ENCODE measurements around the gene LGALS14. TPM values are rescaled to one million over a fixed set of nuclear protein-coding genes. Genes with fewer than 3 reads are reported as not detected.
A peak's percentile ranks its signal among the peaks of the same experiment; 100 is the strongest.

Gene LGALS14
- total and polyA plus RNA-seq, 10 of the 15 experiments (the other 5 are each of a cell fraction or from before 2014, with no cell fraction given): 5.1 to 34.6 (median 7.3) TPM

DNA sequence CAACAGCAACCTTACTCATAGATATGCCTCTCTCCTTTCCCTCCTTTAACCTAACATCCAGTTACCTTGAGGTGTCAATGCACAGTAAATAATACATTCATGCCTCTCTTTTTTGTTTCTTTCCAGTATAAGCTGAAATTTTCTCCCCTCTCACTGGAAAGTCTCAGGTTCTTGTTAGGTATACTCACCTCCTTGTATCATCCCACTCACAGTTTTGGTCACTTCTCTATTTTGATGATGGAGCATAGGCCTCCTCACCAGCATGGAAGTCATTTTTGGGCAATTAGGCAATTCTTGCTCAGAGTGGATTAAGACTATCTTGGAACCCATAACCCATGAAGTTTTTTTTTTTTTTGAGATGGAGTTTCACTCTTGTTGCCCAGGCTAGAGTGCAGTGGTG lies 5.7 kb upstream of the LGALS14 start:
- Histone ChIP-seq H4K20me1 (ENCODE audit: control insufficient read depth, insufficient read depth) (no peaks in the 10 kb centered on the region), H3K9me3 (replicated peaks; ENCODE audit: control insufficient read depth, insufficient read depth, low read length) (no peaks in the 10 kb centered on the region; the same call in 2 of the 3 replicates), H3K4me2 (ENCODE audit: control insufficient read depth, insufficient read depth) (peak overlapping the region; percentile 43), H3K9ac (ENCODE audit: control insufficient read depth, insufficient read depth, low read length) (no peak overlapping the region), H3K36me3 (ENCODE audit: control insufficient read depth in 2 of 2, insufficient read depth in 2 of 2, low read length in 1 of 2) (0 out of 4 replicates have a peak, but pooled peaks cover 0 to 3% of the 10 kb centered on the region in 2 experiments), H3K27ac (ENCODE audit: control insufficient read depth, insufficient read depth) (peak overlapping the region; percentile 50), H3K27me3 (replicated peaks in 1 of 2; ENCODE audit: control insufficient read depth in 2 of 2, insufficient read depth in 2 of 2, low read length in 1 of 2) (no peaks in the 10 kb centered on the region), H3K4me3 (no peak overlapping the region), H2AFZ (ENCODE audit: control insufficient read depth, low read depth, low read length) (no peak overlapping the region), H3K4me1 (ENCODE audit: control insufficient read depth, insufficient read depth, low read length) (peaks cover 50% of the 10 kb centered on the region), H3K79me2 (ENCODE audit: control insufficient read depth, insufficient read depth, low read length) (no peaks in the 10 kb centered on the region)
- POLR2A ChIA-PET: interaction anchor here (0.6 to 1.0 kb wide), 4 partner anchors 12 to 45 kb away, joined by 3 read pairs; no protein-coding TSS in a partner anchor
- peak; percentile 49; the same call in 2 of the 3 replicates for ATAC-seq
- RAD21 ChIA-PET (ENCODE audit: unreplicated experiment): interaction anchor here (0.9 to 4.9 kb wide), 2 partner anchors 18 to 23 kb away, joined by 4 to 78 read pairs; no protein-coding TSS in a partner anchor
- in situ Hi-C loops (cut with MboI): no loop called here
- intact Hi-C loops (cut with micrococcal nuclease; ENCODE audit: unreplicated experiment): no loop called here
- FAIRE-seq: no peak
- BruUV-seq (replicated peaks): no TSS peak
- SMC1A ChIA-PET (ENCODE audit: uncharacterized antibody, unreplicated experiment): interaction anchor here (0.9 to 8.1 kb wide), 5 partner anchors 9 to 135 kb away, joined by 3 to 113 read pairs (median 9); partner anchors contain the start of gene DYRK1B
- no peak for DNase-seq (ENCODE audit: low read depth, low spot score)
- CTCF ChIA-PET: interaction anchor here (1.7 to 9.3 kb wide), 2 partner anchors 23 to 145 kb away, joined by 5 to 103 read pairs; no protein-coding TSS in a partner anchor
- TF ChIP-seq SMAD1 (IDR thresholded peaks at IDR 0.05; ENCODE audit: low read depth, partially characterized antibody): no peak
- TF ChIP-seq TBL1XR1 (IDR thresholded peaks at IDR 0.05; ENCODE audit: low read depth, low read length): no peak
- TF ChIP-seq, protein P1, sequence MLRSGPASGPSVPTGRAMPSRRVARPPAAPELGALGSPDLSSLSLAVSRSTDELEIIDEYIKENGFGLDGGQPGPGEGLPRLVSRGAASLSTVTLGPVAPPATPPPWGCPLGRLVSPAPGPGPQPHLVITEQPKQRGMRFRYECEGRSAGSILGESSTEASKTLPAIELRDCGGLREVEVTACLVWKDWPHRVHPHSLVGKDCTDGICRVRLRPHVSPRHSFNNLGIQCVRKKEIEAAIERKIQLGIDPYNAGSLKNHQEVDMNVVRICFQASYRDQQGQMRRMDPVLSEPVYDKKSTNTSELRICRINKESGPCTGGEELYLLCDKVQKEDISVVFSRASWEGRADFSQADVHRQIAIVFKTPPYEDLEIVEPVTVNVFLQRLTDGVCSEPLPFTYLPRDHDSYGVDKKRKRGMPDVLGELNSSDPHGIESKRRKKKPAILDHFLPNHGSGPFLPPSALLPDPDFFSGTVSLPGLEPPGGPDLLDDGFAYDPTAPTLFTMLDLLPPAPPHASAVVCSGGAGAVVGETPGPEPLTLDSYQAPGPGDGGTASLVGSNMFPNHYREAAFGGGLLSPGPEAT (IDR thresholded peaks at IDR 0.05; ENCODE audit: low read depth): peak; percentile 81
- TF ChIP-seq IKZF1 (conservative IDR thresholded peaks at IDR 0.05): 0 out of 2 replicates have a peak, but pooled peaks have one; percentile 41
- 0 out of 2 replicates have a peak, but pooled peaks have one; percentile 45 for TF ChIP-seq MTA2 (IDR thresholded peaks at IDR 0.05; ENCODE audit: low read depth)
- TF ChIP-seq JUNB (IDR thresholded peaks at IDR 0.05): no peak
- peak; percentile 82 for TF ChIP-seq SPI1 (IDR thresholded peaks at IDR 0.05; ENCODE audit: borderline replicate concordance, insufficient read depth, low read depth, low read length)
- no peak for TF ChIP-seq SRF (IDR thresholded peaks at IDR 0.05; ENCODE audit: low read depth in 2 of 2, low read length in 2 of 2)
- TF ChIP-seq TCF7 (IDR thresholded peaks at IDR 0.05; ENCODE audit: borderline replicate concordance): no peak
- no peak for TF ChIP-seq BCL11A (IDR thresholded peaks at IDR 0.05; ENCODE audit: low read depth, low read length)
- TF ChIP-seq MEF2A (IDR thresholded peaks at IDR 0.05; ENCODE audit: insufficient read depth, low read depth, low read length): no peak
- no peak for TF ChIP-seq GATAD2B (conservative IDR thresholded peaks at IDR 0.05; ENCODE audit: low read depth)
- TF ChIP-seq SREBF2 (IDR thresholded peaks at IDR 0.05; ENCODE audit: low read length): no peak
- no peak for TF ChIP-seq KAT2A (conservative IDR thresholded peaks at IDR 0.05; ENCODE audit: control insufficient read depth, low read depth, low read length)
- TF ChIP-seq, protein P2, sequence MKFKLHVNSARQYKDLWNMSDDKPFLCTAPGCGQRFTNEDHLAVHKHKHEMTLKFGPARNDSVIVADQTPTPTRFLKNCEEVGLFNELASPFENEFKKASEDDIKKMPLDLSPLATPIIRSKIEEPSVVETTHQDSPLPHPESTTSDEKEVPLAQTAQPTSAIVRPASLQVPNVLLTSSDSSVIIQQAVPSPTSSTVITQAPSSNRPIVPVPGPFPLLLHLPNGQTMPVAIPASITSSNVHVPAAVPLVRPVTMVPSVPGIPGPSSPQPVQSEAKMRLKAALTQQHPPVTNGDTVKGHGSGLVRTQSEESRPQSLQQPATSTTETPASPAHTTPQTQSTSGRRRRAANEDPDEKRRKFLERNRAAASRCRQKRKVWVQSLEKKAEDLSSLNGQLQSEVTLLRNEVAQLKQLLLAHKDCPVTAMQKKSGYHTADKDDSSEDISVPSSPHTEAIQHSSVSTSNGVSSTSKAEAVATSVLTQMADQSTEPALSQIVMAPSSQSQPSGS (IDR thresholded peaks at IDR 0.05; ENCODE audit: low read length): no peak
- no peak for TF ChIP-seq STAT3 (IDR thresholded peaks at IDR 0.05; ENCODE audit: low read depth, low read length)
- no peak for TF ChIP-seq ZNF622 (IDR thresholded peaks at IDR 0.05)
- TF ChIP-seq SMAD5 (IDR thresholded peaks at IDR 0.05; ENCODE audit: low read depth): no peak
- no peak for TF ChIP-seq HDAC2 (IDR thresholded peaks at IDR 0.05)
- no peak for TF ChIP-seq SUZ12 (IDR thresholded peaks at IDR 0.05; ENCODE audit: unreplicated experiment)
- TF ChIP-seq, protein P3, sequence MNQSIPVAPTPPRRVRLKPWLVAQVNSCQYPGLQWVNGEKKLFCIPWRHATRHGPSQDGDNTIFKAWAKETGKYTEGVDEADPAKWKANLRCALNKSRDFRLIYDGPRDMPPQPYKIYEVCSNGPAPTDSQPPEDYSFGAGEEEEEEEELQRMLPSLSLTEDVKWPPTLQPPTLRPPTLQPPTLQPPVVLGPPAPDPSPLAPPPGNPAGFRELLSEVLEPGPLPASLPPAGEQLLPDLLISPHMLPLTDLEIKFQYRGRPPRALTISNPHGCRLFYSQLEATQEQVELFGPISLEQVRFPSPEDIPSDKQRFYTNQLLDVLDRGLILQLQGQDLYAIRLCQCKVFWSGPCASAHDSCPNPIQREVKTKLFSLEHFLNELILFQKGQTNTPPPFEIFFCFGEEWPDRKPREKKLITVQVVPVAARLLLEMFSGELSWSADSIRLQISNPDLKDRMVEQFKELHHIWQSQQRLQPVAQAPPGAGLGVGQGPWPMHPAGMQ (IDR thresholded peaks at IDR 0.05; ENCODE audit: borderline replicate concordance): no peak
- TF ChIP-seq NFYA (IDR thresholded peaks at IDR 0.05; ENCODE audit: borderline replicate concordance, low read depth, low read length): no peak
- TF ChIP-seq PAX8 (IDR thresholded peaks at IDR 0.05): no peak
- 0 out of 2 replicates have a peak, but pooled peaks have one; percentile 39 for TF ChIP-seq DPF2 (IDR thresholded peaks at IDR 0.05)

All from GM12878 (cell line).